Measurements from ENCODE around the gene PIP4K2A. TPM values are rescaled to one million over a fixed set of nuclear protein-coding genes. Genes with fewer than 3 reads are reported as not detected.

Gene PIP4K2A
- total RNA-seq, 1 donor from 2014 or later: 110 TPM

DNA sequence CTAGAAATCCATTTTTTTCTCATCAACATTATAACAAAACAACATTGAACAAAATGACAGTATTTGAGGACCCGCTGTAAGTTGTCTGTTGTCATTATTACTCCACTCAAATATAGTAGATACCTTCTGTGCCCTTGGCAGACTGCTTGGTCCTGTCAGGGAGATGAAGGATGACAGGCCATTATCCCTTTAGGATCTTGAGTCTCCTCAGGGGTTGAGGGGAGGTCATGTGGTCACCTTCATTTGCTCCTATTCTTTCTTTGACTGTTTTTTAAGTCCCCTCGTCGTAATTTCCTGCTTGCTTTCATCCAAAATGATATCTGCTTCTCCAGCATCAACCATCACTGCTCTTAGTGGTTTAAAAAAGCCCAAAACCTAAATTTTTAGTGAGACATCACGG lies 2.6 kb upstream of the PIP4K2A start:
- no peak for TF ChIP-seq CTCF (IDR thresholded peaks at IDR 0.05; ENCODE audit: unreplicated experiment)
- Mint-ChIP-seq H3K4me1 (ENCODE audit: unreplicated experiment) (peaks cover 14% of the 10 kb centered on the region), H3K4me3 (ENCODE audit: unreplicated experiment) (no peak overlapping the region), H3K36me3 (ENCODE audit: low read depth, unreplicated experiment) (peaks cover 5% of the 10 kb centered on the region), H3K27me3 (ENCODE audit: unreplicated experiment) (peaks cover 6% of the 10 kb centered on the region), H3K27ac (ENCODE audit: unreplicated experiment) (no peak overlapping the region), H3K9me3 (ENCODE audit: unreplicated experiment) (no peaks in the 10 kb centered on the region)
- no peak for DNase-seq (ENCODE audit: low spot score)

GRCh38 chr10:22715290-22715625 lies 880 bp upstream of the PIP4K2A start:
- peak overlapping the region; percentile 89 for H3K4me3 Mint-ChIP-seq (ENCODE audit: unreplicated experiment)
- no peaks in the 10 kb centered on the region for H3K9me3 Mint-ChIP-seq (ENCODE audit: unreplicated experiment)
- peaks cover 5% of the 10 kb centered on the region for H3K36me3 Mint-ChIP-seq (ENCODE audit: low read depth, unreplicated experiment)
- H3K27me3 Mint-ChIP-seq (ENCODE audit: unreplicated experiment): peaks cover 9% of the 10 kb centered on the region
- no peak for DNase-seq (ENCODE audit: low spot score)
- H3K27ac Mint-ChIP-seq (ENCODE audit: unreplicated experiment): peak overlapping the region; percentile 38
- no peak for TF ChIP-seq CTCF (IDR thresholded peaks at IDR 0.05; ENCODE audit: unreplicated experiment)
- peaks cover 27% of the 10 kb centered on the region for H3K4me1 Mint-ChIP-seq (ENCODE audit: unreplicated experiment)

GRCh38 chr10:22713853-22714478 lies 412 bp downstream of the PIP4K2A start:
- peak; percentile 30 for DNase-seq (ENCODE audit: low spot score)
- H3K27ac Mint-ChIP-seq (ENCODE audit: unreplicated experiment): no peak overlapping the region
- no peaks in the 10 kb centered on the region for H3K9me3 Mint-ChIP-seq (ENCODE audit: unreplicated experiment)
- peaks cover 9% of the 10 kb centered on the region for H3K27me3 Mint-ChIP-seq (ENCODE audit: unreplicated experiment)
- peak overlapping the region; percentile 89 for H3K4me3 Mint-ChIP-seq (ENCODE audit: unreplicated experiment)
- peaks cover 5% of the 10 kb centered on the region for H3K36me3 Mint-ChIP-seq (ENCODE audit: low read depth, unreplicated experiment)
- H3K4me1 Mint-ChIP-seq (ENCODE audit: unreplicated experiment): peaks cover 35% of the 10 kb centered on the region
- no peak for TF ChIP-seq CTCF (IDR thresholded peaks at IDR 0.05; ENCODE audit: unreplicated experiment)

DNA sequence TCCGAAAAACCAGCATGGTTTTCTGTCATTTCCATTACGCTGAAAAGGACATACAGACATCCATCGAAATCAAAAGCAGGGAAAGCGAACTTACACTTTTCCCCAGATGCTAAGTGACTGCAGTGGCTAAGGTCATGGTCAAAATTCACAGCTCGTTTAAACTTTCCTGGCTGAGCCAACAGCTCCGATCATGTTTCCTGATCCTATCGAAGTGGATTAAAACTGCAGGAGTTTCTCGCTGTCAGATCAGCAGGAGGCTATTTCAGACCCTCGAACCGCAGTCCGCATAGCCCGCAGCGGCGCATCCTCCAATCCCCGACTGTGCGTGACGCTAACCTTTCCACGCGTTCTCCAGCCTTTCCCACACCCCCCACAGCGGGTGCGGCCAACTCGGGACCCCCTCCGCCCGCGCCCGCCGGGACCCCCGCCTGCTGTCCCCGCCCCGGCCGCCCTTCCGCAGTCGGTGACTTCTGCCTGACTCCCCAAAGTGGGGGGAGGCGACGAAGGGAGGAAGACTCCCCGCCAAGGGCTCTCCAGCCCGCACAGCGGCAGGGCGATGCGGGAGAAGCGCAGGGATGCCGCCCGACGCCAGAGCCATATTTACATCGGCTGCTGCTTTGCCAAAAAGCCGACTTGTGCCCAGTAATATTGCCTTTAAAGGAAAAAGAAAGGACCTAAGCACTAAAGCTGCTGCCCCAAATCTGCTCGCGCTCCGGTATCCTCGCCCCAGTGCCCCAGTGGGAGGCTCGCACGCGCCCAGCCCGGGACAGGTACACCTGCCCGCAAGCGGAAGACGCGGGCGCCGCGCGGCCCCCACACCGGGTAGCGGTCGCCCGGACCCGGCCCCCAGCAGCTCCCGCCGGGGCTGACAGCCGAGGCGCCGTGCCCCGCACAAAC lies 1.2 kb downstream of the PIP4K2A start:
- DNase-seq (ENCODE audit: low spot score): peak; percentile 21
- peaks cover 8% of the 10 kb centered on the region for H3K36me3 Mint-ChIP-seq (ENCODE audit: low read depth, unreplicated experiment)
- peak overlapping the region; percentile 97 for H3K4me3 Mint-ChIP-seq (ENCODE audit: unreplicated experiment)
- TF ChIP-seq CTCF (IDR thresholded peaks at IDR 0.05; ENCODE audit: unreplicated experiment): no peak
- peak overlapping the region; percentile 42 for H3K27ac Mint-ChIP-seq (ENCODE audit: unreplicated experiment)
- H3K4me1 Mint-ChIP-seq (ENCODE audit: unreplicated experiment): peaks cover 41% of the 10 kb centered on the region
- no peaks in the 10 kb centered on the region for H3K9me3 Mint-ChIP-seq (ENCODE audit: unreplicated experiment)
- peaks cover 9% of the 10 kb centered on the region for H3K27me3 Mint-ChIP-seq (ENCODE audit: unreplicated experiment)

Data from endothelial cell (in vitro differentiated cells).